HTERT RPE-1 (cell line): ENCODE results near the gene CAMK2A.

Experiments used
- in situ Hi-C: fragments of 300-500 bp; cut with MboI; formaldehyde crosslinking; loops from 4 replicates; pipeline ENCODE4 v1.14.3; 2020; ENCODE audit warnings: low sequenced_read_pairs

CAMK2A gene

DNA sequence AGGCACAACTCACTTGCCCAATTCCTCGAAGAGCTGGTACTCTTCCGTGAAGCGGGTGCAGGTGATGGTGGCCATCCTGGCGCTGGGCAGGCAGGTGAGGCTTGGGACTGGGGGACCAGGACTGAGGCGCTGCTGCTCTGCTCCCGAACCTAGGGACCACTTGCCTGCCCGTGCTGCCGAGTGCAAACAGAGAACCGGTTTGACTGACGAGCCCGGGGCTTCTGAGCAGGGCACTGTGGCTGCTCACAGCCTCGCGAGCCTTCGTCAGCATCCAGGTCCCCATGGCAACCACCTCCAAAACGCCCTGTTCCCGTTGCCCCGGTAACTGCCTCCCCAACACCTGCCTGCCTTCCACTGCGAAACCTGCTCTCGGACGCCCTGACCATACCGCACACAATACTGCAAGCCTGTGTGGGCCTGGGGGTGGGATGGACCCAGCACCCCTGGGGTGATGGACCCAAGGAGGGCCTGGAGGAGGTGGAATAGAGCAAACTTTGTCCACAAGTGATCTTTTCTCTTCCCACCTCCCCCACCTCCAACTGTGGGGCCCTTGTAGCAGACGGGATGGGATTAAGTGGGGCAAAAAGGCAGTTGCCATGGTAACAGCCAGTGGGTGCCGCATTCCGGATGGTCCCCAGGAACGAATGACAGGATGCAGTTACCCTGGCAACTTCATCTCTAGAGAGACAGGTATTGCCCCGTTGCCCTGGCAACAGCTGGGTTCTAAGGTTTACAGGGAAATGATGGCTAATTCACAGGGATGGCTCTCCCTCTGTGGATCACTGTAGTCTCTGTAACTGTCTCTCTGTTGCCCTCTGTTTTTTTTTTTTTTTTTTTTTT lies at the start of gene CAMK2A:
TSS of gene CAMK2A (minus strand) at position 223 of the 840 bp plus-strand sequence. CDS start at position 75, 148 bp downstream.
- in situ Hi-C loops: no loop called here

DNA sequence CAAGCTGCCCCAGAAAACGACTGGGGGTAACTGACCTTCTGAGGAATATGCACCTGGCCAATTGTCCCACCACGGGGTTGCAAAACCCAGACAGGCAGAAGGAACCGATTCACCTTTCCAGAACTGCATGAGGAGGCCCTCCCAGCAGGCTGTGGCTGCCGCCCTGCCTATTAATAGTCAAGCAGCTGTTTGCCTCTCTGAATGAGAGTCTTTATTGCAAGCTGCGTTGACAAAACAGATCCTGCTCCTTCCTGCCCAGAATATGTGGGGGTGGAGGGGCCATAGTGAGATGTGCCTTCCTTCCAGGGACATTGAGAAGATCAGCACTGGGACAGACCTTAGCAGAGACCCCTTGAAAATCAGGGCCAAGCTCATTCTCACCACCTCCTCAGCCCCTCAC lies 49.6 kb upstream of the CAMK2A start:
- in situ Hi-C loops: no loop called here

DNA sequence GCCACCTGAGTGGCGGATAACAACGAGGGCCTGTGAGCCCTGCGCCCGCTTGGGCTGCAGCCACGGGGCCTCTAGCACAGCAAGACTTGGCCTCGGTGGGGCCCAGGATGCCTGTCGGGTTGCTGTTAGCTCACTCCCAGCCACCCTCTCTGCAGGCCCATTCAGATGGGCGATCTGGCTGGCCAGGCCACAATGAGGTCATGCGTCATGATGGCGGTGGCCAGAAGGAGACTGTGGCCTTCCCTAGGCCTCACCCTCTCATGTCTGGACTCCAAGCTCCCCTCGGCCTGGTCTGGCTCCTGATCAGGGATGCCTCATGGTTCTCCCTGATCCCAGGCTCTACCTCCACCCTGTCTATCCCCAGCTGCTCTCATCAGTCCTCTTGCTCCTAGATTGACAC lies 49.0 kb upstream of the CAMK2A start:
- in situ Hi-C loops: no loop called here

DNA sequence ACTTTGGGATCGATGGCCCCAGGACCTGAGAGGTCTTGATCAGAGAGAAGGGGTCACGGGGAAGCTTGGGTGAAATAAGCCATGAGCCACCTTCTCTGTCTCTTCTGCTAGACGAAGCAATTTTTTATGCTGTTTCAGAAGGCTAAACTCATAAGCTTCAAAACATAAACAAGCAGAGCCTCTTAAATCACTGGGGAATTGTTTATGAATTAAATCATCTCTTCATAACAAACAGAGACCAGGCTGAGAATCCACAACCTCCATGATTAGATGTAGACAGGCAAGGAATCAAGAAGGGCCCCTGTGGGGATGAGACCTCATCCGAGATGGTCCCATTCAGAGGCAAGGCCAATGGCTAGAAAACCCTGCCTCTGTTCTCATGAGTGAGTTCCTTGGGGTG lies 46.2 kb upstream of the CAMK2A start:
- in situ Hi-C loops: no loop called here

DNA sequence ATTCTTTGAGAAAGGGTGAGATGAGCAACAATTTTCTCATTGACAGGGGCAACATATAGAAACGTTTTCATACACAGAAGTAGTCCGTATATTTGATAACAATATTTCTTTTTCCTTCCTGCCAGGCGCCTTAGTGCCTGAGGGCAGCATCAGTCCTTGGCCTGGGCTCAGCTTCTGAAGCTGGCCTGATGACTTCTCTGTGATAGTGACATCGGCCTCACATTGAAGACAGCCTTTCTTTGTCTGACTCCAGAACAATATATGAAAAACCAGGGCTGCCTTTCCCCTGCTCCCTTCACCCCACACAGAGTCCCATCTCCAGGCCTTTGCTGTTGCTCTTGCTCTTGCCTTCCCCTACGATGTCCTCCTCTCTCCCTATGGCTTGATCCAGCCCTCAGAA lies 43.8 kb upstream of the CAMK2A start:
- in situ Hi-C loops: no loop called here

DNA sequence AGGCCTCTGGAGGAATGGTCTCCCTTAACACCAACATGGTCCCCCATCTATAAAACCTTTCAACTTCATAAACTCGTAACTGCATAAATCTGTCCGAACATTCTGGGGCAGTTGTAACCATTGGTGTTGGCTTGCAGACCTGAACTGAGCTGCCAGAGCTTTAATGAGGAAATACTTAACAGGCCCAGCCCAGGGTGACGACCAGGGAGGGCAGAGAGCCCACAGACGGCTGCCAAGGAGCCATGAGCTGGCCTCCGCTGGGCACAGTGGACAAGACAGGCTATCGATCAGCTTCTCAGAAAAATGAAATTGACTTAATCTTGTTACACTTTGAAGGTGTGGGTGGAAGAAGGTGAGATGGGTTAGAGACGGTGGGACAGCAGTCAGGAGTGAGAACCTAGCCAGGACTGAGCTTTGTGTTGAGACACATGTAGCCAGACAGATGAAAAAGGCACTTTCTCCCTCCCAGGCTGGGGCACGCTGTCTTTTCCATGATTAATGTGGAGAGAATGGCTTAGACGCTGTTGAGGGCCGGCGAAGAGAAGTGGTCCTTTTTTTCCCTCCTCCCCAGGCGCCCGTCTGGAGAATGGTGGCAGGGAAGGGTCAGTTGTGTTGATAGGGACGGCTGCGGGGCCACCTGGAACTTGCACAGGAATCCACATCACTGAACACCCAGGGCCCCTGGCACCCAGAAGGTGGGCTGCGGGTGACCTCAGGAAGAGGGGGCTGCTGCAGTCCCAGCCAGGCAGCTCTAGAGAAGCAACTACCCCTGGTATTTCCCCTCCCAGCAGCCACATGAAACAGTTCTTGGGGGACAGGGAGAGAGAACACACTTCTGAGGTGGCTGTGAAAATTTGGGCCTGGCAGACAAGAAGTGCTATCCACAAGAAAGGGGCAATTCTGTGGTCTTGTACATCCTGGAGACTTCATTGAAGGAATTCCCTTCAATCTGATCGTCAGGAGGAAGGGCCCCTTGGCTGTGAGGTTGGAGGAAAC lies 40.6 kb upstream of the CAMK2A start:
- in situ Hi-C loops: no loop called here

DNA sequence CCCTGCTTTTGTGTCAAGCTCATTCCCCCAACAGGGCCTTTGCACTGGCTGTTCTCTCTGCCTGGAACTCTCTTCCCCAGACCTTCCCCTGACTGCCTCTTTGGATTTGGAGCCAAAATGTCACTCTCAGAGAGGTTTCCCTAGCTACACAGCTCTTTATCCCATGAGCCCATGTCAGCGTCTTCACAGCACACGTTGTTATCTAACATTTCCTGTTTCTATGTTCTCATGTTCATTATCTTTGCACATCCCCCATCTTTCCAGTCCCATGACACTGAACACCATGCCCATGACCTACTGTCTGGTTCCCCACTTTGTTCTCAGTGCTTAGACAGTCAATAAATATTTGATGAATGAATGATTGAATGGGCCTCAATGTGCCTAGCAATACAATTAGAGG lies 39.5 kb upstream of the CAMK2A start:
- in situ Hi-C loops: no loop called here

DNA sequence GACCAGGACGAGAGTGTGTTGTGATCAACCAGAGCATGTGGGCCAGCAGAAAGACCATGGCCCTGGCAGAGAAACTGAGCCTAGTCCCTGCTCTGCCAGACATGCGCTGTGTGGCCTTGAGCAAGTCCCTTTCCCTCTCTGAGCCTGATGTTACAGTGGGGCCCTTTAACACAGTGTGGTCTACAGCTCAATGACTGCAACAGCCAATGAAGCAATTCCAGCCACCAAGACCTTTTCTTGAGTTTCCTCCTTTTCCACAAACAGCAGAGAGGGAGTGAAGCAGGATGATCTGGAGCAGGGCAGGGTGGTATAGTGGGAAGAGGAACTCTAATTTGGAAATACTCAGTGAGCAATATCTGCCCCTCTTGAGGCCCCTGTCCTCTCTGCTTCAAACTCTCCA lies 38.9 kb upstream of the CAMK2A start:
- in situ Hi-C loops: no loop called here

DNA sequence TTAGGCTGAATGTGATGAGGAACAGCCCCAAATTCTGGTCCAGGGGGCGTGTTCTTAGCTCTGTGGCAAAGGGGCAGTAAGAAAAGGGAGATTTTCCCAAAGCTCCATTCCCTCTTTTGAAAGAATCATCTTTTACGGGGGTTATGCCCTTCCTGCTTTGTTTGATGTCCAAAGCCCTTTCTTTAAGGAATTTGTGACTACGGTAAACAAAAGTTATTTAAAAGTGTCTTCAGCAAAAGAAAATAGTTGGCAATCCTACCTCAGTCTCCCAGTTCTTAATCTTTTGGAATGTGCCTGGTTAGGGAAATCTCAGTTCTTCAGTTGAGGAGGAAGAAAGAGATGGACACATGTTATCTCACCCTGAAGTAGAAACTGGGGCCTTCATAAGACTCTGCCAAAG lies 37.6 kb upstream of the CAMK2A start:
- in situ Hi-C loops: no loop called here

DNA sequence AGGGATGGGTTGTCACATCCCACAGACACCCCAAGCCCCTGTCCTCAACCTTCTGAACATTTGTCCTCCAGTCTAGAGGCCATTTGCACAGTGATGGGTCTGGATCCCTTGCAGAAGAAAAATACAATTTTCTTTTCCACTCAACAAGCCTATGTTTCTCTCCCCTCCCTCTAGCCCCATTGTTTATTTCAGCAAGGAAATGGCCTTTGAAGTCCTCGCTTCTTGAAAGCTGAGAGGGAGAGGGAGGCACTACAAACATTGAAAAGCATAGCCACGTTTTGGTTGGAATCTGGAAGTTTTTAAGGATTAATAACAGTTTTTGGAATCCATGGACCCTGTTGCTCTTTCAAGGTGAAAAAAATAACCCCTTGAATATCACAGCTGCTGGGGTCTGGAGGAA lies 37.1 kb upstream of the CAMK2A start:
- in situ Hi-C loops: no loop called here

DNA sequence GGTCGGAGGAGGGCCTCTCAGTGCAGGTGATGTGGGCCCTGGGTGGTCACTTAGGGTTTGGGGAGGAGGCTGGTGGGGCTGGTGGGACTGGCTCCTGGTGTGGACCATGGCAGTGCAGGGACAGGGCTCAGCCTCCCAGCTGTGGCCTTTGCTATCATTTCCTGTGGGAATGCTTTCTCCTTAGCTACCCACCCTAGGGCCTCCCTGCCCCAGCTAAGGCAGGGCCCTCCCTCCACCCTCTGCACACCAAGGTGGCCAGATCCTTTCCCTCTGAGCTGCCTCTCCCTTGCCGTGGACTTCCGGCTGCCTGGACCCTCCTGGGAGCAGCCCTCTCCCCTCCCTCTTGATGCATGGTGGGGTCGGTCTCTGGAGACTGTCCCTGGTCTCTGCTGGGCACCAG lies 35.9 kb upstream of the CAMK2A start:
- in situ Hi-C loops: no loop called here

DNA sequence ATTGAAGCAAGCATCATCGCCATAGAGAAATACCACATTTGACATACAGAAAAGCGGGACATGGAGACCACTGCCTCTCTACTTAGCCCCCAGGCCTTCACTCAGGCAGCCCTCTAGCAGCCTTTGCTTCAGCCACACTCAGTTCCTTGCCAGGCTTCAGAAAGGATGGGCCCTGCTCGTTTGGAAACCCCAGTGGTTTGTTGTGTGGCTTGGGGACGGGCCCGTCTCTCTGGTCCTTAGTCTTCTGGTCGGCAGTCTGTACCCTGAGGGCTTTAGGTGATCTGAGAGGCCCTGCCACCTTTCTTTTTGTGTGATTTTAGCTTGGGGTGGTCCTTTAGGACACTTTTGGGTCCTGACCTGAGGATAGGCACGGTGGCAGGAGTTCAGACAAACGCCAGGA lies 34.2 kb upstream of the CAMK2A start:
- in situ Hi-C loops: no loop called here

DNA sequence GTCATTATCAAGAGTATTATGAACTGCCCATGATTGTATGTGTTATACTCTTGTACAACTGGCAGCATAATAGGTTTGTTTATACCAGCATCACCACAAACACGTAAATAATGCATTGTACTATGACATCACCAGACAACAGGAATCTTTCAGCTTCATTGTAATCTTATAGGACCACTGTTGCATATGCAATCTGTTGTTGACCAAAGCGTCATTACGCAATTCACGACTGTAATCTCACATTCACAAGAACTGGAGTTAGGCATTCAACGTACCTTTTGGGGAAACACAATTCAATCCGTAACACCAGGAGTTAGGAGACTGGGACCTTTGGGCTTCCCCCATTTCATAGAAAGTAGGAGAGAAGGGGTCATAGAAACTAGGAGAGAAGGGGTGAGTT lies 33.5 kb upstream of the CAMK2A start:
- in situ Hi-C loops: no loop called here

DNA sequence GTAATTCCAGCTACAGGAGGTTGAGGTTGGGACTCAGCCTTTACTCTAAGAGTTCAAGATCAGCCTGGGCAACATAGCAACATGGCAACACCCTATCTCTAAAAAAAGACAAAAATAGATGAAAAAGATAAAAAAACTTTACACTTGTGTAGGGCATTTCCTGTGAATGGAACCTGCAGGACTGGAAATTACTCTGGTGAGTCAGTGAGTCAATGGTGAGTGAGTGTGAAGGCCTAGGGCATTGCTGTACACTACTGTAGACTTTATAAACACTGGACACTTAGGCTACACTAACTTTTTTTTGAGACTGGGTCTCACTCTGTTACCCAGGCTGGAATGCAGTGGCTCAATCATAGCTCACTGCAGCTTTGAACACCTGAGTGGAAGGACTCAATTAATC lies 32.6 kb upstream of the CAMK2A start:
- in situ Hi-C loops: no loop called here

DNA sequence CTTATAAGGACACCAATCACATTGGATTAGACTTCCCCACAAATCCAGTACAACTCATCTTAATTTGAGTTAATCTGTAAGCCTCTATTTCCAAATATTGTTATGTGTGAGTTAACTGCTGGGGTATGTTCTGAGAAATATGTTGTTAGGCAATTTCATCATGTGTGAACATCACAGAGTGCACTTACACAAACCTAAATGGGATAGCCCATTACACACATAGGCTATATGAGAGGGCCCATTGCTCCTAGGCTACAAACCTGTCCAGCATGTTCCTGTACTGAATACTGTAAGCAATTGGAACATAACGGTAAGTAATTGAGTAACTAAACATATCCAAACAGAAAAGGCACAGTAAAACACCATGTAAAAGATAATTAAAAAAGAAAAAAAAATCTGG lies 32.2 kb upstream of the CAMK2A start:
- in situ Hi-C loops: no loop called here

DNA sequence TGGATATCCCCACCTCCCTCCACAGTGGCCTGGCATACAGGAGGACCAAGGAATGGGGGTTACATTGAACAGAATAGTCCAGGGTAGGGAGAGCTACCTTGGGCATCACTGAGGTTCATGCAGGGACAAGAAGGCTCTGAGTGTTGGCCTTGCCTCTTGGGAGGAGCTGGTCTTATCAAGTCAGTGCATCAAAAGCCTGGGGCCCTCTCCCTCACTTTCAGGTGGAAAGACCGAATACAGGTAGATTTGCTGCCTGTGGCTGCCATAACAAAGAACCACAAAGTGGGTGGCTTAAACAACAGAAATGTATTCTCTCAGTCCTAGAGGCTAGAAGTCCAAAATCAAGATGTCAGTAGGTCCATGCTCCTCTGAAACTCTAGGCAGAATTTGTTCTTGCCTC lies 31.6 kb upstream of the CAMK2A start:
- in situ Hi-C loops: no loop called here

DNA sequence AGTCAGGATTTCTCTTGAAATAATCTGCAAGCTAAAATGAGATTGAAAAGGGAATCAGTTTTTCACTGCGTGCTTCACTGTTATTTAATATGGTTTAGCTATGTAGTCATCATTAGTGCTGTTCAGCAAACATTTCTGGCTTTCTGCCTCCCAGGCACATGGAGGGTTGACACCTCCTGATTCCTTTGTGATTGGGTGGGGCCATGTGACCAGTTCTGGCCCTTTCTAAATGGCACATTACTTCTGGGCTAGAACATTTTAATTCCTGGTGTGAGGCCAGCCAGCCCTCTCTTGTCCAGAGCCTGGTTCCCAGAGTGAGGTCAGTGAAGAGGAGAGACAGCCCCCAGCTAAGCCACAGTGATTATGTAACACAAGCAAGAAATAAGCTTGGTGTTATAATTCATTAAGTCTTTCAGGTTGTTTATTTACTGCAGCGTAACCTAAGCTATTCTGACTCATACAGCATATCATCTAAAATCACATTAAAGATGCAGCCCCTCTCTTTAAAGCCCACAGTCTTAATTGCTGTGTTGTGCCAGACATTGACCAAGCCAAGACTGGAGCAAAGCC lies 30.6 kb upstream of the CAMK2A start:
- in situ Hi-C loops: no loop called here

DNA sequence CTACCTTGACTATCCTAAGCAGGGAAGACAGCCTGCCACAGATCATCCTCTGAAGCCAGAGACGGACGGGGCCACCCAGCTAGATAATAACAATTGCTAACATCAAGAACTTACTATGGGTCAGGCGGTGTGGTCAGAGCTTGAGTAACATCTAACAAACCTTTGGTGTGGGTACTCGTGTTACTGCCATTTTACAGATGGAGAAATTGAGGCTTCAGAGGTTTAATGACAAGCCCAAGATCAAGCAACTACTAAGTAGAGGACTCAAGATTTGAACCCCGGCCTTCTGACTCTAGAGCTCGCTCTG lies 29.9 kb upstream of the CAMK2A start:
- in situ Hi-C loops: no loop called here

DNA sequence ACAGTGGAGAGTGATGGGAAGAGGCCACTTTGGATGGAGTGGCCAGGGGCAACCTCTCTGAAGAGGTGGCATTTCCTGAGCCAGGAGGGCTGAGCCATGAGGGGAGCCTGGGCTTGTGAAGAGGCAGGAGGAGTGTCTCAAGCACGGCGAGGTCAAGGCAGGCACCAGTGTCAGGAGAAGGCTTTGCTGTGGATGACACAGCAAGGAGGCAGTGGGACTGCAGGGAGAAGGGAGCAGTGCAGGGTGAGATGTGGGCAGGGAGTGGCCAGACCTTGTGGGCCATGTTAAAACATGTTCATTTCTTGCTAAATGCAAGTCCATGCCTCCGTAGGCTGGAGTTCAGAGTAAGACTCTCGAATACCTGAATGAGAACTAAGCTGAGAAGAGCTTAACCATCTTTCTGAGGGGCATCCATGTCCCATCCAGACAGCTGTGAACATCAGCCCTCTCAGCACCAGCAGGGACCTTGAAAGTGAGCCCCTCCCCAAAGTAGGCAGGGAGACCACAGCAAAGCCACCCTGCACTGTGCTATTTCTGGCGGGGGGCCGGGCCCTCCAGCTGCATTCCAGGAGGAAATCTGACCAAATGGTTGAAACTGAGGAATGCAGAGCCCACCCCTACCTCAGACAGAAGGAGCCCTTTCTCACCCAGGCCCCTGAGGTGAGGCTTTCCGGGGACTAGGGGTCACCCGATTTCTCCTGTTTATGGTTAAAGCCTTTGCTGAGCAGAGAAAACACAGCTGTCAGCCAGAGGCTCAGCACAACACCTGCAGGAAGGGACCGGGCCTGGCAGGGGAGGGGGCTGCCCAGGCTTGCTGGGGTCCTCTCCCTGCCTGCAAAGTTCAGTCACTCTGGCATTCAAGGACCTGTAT lies 29.3 kb upstream of the CAMK2A start:
- in situ Hi-C loops: no loop called here

DNA sequence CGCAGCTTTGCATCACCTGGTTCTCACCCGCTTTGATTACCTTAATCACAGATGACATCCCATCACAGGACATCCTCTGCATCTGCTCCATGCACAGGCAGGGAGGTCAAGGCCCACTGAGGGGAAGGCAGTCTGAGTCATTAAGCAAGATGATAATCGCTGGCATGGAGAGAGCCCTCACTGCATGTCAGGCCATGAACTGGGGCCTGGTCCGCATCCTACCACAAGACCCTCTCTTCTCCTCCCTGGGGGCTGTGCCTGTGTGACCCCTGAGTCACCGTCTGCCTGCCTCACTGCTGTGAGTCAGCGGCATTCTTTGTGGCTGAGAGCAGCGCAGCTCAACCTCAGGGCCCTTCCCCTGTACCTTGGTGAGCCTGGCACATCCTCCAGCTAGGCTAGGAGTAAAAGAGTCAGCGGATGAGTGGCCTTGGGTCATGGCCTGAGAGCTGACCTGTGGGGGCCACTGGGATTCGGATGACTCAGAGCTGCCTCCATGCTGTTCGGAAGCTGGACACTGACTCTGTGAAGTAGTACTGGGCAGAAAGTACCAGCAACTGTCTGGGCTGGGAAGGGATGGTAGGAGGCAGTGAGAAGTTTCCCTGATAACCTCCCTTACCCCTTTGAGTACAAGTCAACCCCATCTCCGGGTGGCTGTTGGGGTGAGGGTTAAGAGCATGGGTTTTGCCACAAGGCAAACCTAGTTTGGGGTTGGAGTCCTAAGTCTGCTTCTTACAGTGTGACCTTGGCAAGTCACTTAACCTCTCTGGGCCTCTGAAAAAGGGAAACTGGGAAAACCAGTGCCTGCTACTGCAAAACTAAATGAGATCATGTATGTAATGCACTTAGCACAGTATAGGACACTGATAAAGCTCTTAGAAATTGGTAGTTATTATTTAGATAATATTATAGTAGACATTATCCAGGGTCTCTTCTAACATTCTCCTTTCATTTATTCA lies 27.8 kb upstream of the CAMK2A start:
- in situ Hi-C loops: no loop called here
